ENCODE results near the gene FMO2. TPM values are rescaled to one million over a fixed set of nuclear protein-coding genes. Genes with fewer than 3 reads are reported as not detected.

Gene FMO2
- total and polyA plus RNA-seq, 10 of the 15 experiments (the other 5 are each of a cell fraction or from before 2014, with no cell fraction given), result not detected

DNA sequence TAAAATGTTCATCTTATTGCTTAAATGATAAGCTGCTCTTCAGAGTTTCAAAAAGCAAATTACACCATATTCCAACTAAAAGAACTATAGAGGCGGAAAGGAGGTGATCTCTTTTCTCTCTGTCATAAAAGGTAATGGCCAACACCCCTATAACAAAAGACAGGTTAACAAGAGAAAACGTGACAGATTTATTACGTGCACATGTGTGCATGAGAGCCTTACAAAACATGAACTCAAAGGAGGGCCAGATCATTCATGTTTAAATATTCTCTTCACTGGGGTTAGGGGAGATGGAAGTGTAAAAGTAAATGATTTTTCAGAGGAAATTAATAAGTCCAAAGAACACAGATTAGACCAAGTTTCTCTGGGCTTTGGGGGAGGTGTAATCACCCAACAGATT lies 26.5 kb upstream of the FMO2 start (continued):
- TF ChIP-seq E2F8 (IDR thresholded peaks at IDR 0.05; ENCODE audit: low read depth, partially characterized antibody) (no peak), PAX5 (IDR thresholded peaks at IDR 0.05; ENCODE audit: borderline replicate concordance, low read depth, low read length) (no peak), POLR2AphosphoS2 (IDR thresholded peaks at IDR 0.05; ENCODE audit: low read depth, low read length) (no peak), RAD51 (IDR thresholded peaks at IDR 0.05) (no peak), ZNF622 (IDR thresholded peaks at IDR 0.05) (no peak), PRDM15 (CRISPR knock-in tag; IDR thresholded peaks at IDR 0.05) (no peak)
- TF ChIP-seq, protein P1, sequence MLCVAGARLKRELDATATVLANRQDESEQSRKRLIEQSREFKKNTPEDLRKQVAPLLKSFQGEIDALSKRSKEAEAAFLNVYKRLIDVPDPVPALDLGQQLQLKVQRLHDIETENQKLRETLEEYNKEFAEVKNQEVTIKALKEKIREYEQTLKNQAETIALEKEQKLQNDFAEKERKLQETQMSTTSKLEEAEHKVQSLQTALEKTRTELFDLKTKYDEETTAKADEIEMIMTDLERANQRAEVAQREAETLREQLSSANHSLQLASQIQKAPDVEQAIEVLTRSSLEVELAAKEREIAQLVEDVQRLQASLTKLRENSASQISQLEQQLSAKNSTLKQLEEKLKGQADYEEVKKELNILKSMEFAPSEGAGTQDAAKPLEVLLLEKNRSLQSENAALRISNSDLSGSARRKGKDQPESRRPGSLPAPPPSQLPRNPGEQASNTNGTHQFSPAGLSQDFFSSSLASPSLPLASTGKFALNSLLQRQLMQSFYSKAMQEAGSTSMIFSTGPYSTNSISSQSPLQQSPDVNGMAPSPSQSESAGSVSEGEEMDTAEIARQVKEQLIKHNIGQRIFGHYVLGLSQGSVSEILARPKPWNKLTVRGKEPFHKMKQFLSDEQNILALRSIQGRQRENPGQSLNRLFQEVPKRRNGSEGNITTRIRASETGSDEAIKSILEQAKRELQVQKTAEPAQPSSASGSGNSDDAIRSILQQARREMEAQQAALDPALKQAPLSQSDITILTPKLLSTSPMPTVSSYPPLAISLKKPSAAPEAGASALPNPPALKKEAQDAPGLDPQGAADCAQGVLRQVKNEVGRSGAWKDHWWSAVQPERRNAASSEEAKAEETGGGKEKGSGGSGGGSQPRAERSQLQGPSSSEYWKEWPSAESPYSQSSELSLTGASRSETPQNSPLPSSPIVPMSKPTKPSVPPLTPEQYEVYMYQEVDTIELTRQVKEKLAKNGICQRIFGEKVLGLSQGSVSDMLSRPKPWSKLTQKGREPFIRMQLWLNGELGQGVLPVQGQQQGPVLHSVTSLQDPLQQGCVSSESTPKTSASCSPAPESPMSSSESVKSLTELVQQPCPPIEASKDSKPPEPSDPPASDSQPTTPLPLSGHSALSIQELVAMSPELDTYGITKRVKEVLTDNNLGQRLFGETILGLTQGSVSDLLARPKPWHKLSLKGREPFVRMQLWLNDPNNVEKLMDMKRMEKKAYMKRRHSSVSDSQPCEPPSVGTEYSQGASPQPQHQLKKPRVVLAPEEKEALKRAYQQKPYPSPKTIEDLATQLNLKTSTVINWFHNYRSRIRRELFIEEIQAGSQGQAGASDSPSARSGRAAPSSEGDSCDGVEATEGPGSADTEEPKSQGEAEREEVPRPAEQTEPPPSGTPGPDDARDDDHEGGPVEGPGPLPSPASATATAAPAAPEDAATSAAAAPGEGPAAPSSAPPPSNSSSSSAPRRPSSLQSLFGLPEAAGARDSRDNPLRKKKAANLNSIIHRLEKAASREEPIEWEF (IDR thresholded peaks at IDR 0.05; ENCODE audit: insufficient replicate concordance, low read depth, low read length), result no peak

Data from GM12878 (cell line).